ENCODE results near the gene ROPN1B.
"Not testable (repeated sequence)": the region's sequence is repeated elsewhere in the genome, so short reads cannot be mapped to it uniquely, and the experiment has no call there.

DNA sequence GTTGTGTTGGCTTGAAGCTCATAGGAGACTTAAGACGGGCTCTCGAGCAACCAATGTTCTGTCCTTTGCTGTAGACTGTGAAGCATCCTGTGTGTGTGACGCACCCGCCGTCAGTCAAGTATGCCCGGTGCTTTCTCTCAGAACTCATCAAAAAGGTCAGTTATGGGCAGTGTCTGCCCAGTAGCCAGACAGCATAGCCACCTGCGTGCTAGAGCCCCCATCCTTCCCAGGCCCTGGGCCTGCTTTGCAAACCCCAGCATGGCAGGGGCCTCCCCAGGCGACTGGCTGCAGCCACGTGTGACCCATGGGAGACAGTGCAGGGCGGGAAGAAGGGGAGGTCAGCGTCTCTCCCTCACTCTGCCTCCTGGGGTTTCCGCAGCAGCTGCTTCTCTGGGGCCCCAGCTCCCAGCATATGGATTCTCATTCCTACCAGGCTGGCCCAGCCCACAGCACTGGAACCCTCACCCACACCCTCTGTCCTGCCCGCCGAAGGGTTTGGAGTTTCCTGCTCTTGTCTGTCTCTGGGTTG is 48.2 kb upstream of the ROPN1B start:
- TF ChIP-seq, protein P1, sequence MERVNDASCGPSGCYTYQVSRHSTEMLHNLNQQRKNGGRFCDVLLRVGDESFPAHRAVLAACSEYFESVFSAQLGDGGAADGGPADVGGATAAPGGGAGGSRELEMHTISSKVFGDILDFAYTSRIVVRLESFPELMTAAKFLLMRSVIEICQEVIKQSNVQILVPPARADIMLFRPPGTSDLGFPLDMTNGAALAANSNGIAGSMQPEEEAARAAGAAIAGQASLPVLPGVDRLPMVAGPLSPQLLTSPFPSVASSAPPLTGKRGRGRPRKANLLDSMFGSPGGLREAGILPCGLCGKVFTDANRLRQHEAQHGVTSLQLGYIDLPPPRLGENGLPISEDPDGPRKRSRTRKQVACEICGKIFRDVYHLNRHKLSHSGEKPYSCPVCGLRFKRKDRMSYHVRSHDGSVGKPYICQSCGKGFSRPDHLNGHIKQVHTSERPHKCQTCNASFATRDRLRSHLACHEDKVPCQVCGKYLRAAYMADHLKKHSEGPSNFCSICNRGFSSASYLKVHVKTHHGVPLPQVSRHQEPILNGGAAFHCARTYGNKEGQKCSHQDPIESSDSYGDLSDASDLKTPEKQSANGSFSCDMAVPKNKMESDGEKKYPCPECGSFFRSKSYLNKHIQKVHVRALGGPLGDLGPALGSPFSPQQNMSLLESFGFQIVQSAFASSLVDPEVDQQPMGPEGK (CRISPR knock-in tag; IDR thresholded peaks at IDR 0.05; ENCODE audit: borderline replicate concordance), result not testable (repeated sequence)
- not testable (repeated sequence) for TF ChIP-seq TCF4 (CRISPR knock-in tag; IDR thresholded peaks at IDR 0.05; ENCODE audit: borderline replicate concordance); ZFP30 (CRISPR knock-in tag; IDR thresholded peaks at IDR 0.05); ZNF8 (CRISPR knock-in tag; IDR thresholded peaks at IDR 0.05); RARB (CRISPR knock-in tag; IDR thresholded peaks at IDR 0.05); SNAI2 (CRISPR knock-in tag; IDR thresholded peaks at IDR 0.05); ZC3H10 (CRISPR knock-in tag; IDR thresholded peaks at IDR 0.05); ZFP3 (CRISPR knock-in tag; IDR thresholded peaks at IDR 0.05); TOX (CRISPR knock-in tag; IDR thresholded peaks at IDR 0.05; ENCODE audit: borderline replicate concordance); ARNTL (CRISPR knock-in tag; IDR thresholded peaks at IDR 0.05; ENCODE audit: borderline replicate concordance, low read depth)
- TF ChIP-seq, protein P2, sequence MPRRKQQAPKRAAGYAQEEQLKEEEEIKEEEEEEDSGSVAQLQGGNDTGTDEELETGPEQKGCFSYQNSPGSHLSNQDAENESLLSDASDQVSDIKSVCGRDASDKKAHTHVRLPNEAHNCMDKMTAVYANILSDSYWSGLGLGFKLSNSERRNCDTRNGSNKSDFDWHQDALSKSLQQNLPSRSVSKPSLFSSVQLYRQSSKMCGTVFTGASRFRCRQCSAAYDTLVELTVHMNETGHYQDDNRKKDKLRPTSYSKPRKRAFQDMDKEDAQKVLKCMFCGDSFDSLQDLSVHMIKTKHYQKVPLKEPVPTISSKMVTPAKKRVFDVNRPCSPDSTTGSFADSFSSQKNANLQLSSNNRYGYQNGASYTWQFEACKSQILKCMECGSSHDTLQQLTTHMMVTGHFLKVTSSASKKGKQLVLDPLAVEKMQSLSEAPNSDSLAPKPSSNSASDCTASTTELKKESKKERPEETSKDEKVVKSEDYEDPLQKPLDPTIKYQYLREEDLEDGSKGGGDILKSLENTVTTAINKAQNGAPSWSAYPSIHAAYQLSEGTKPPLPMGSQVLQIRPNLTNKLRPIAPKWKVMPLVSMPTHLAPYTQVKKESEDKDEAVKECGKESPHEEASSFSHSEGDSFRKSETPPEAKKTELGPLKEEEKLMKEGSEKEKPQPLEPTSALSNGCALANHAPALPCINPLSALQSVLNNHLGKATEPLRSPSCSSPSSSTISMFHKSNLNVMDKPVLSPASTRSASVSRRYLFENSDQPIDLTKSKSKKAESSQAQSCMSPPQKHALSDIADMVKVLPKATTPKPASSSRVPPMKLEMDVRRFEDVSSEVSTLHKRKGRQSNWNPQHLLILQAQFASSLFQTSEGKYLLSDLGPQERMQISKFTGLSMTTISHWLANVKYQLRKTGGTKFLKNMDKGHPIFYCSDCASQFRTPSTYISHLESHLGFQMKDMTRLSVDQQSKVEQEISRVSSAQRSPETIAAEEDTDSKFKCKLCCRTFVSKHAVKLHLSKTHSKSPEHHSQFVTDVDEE (CRISPR knock-in tag; IDR thresholded peaks at IDR 0.05), result not testable (repeated sequence)

Measured in SK-N-SH treated with all-trans-retinoic acid at 6 μM for 48 hours (cell line).